ENCODE results near the gene BCR.
A peak's percentile ranks its signal among the peaks of the same experiment; 100 is the strongest.
"Not testable (repeated sequence)": the region's sequence is repeated elsewhere in the genome, so short reads cannot be mapped to it uniquely, and the experiment has no call there.

Gene BCR

GRCh38 chr22:23291806-23292452, 111.6 kb downstream of the BCR start:
- DNase-seq (ENCODE audit: low read depth): no peak

- no peak for DNase-seq (ENCODE audit: low read depth)
These were observed 112.4 kb downstream of the BCR start for GRCh38 chr22:23292453-23293350.

- DNase-seq (ENCODE audit: low read depth): no peak
These were observed 113.4 kb downstream of the BCR start for GRCh38 chr22:23293720-23294119.

GRCh38 chr22:23294221-23294620, 113.9 kb downstream of the BCR start:
- DNase-seq (ENCODE audit: low read depth): no peak

- no peak for DNase-seq (ENCODE audit: low read depth)
These were observed 120.2 kb downstream of the BCR start for GRCh38 chr22:23300476-23300875.

GRCh38 chr22:23301591-23301990, 121.3 kb downstream of the BCR start:
- no peak for DNase-seq (ENCODE audit: low read depth)

- DNase-seq (ENCODE audit: low read depth): no peak
These were observed 122.1 kb downstream of the BCR start for GRCh38 chr22:23302171-23303002.

- no peak for DNase-seq (ENCODE audit: low read depth)
These were observed 125.1 kb downstream of the BCR start for GRCh38 chr22:23305321-23305910.

- no peak for DNase-seq (ENCODE audit: low read depth)
These were observed 125.6 kb downstream of the BCR start for GRCh38 chr22:23305922-23306374.

- no peak for DNase-seq (ENCODE audit: low read depth)
These were observed 126.2 kb downstream of the BCR start for GRCh38 chr22:23306438-23306921.

GRCh38 chr22:23306926-23307325, 126.6 kb downstream of the BCR start:
- no peak for DNase-seq (ENCODE audit: low read depth)

GRCh38 chr22:23307511-23307910, 127.2 kb downstream of the BCR start:
- DNase-seq (ENCODE audit: low read depth): not testable (repeated sequence)

GRCh38 chr22:23309261-23309660, 129.0 kb downstream of the BCR start:
- DNase-seq (ENCODE audit: low read depth): not testable (repeated sequence)

- not testable (repeated sequence) for DNase-seq (ENCODE audit: low read depth)
These were observed 130.3 kb downstream of the BCR start for GRCh38 chr22:23310443-23311097.

GRCh38 chr22:23311635-23312420, 131.5 kb downstream of the BCR start:
- DNase-seq (ENCODE audit: low read depth): not testable (repeated sequence)

GRCh38 chr22:23313791-23314567, 133.7 kb downstream of the BCR start:
- no peak for DNase-seq (ENCODE audit: low read depth)

GRCh38 chr22:23315341-23315917, 135.1 kb downstream of the BCR start:
- DNase-seq (ENCODE audit: low read depth): peak; percentile 48

- not testable (repeated sequence) for DNase-seq (ENCODE audit: low read depth)
These were observed 136.3 kb downstream of the BCR start for GRCh38 chr22:23316596-23316995.

GRCh38 chr22:23318316-23318715, 138.0 kb downstream of the BCR start:
- DNase-seq (ENCODE audit: low read depth): not testable (repeated sequence)

All from stimulated activated CD8-positive, alpha-beta memory T cell treated with anti-CD3 and anti-CD28 coated beads, Interleukin-4, amount 100 ng/mL, for 24 hours (primary cell).